HL-60 (cell line): Measurements from ENCODE around the gene PTCRA.

Experiments used
- CTCF ChIP-seq: IDR thresholded peaks from one replicate; pipeline ENCODE4 v1.5.1; 2011; ENCODE audit warnings: low read length, control low read depth, inconsistent platforms; ENCODE audit not compliant: insufficient read depth
- GABPA ChIP-seq: IDR thresholded peaks from 2 replicates; pipeline ENCODE4 v1.6.1; 2012; ENCODE audit warnings: low read depth
- POLR2AphosphoS5 ChIP-seq: IDR thresholded peaks from 2 replicates; pipeline ENCODE4 v1.6.1; 2012; ENCODE audit warnings: low read depth
- REST ChIP-seq: IDR thresholded peaks from 2 replicates; pipeline ENCODE4 v1.6.1; 2012; ENCODE audit warnings: low read depth; ENCODE audit not compliant: insufficient replicate concordance

DNA sequence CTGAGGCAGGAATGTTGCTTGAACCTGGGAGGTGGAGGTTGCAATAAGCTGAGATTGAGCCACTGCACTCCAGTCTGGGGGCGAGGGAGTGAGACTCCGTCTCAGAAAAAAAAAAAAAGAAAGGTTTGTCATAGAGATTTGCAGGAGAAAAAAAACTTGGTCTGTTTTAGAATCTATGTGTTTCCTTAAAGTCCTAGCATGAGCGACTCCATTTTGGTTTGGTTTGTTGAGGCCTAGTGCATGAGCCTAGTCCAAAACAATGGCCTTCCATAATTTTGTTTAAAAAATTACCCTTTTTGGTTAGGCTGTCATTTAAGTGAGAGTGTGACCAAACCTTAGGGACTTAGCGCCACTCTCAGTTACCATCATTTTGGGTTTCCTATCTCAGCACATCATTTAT lies 36.5 kb downstream of the PTCRA start:
- TF ChIP-seq CTCF (no peak), POLR2AphosphoS5 (no peak), GABPA (no peak), REST (no peak)
